GM21529 (cell line): ENCODE results near the gene JAK1.
"Not testable (repeated sequence)": the region's sequence is repeated elsewhere in the genome, so short reads cannot be mapped to it uniquely, and the experiment has no call there.

ENCODE experiments used
- ATAC-seq: cut with Tn5 transposase; IDR thresholded peaks from one replicate; pipeline ENCODE4 v1.9.1; 2021; ENCODE audit not compliant: unreplicated experiment

Gene JAK1

DNA sequence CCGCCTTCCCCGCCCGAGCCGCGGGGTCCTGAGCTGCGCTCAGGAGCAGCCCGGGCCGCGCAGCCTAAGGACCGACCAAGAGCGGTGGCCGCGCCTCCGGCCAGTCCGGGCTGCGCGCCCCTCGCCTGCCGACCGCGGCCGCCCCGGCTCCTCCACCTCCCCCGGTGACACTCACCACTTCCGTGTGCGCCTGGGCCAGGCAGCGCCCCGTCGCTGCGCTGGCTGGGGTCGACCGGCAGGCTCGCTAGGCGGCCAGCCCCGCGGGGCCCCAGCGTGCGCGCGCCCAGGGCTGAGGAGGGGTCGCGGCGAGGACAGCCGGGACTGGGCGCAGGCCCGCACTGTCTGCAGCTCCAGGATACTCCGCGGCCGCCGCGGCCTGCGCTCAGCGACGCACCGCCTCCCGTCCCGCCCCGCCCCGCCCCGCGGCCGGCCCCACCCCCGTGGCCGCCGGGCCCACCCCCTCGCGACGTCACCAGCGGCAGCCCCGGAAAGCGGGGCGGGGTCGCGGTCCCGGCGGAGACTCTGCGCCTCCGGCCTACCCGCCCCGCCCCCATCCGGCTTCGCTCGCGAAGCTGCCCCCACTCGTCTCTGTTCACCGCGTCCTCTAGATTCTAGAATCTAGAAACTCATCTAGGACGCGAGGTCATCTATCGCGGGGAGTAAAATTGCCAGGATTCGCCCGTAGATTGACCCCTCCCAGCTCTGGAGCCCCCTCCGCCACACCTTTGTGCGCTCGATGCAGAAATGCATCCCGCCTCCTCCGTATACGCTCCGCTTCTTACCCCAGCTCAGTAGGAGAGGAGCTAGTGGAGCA lies at the start of gene JAK1:
JAK1 (minus strand) TSS at position 392 of the 814 bp plus-strand sequence. CDS start 80,285 bp downstream, outside the sequence.
- peak; percentile 71 for ATAC-seq

DNA sequence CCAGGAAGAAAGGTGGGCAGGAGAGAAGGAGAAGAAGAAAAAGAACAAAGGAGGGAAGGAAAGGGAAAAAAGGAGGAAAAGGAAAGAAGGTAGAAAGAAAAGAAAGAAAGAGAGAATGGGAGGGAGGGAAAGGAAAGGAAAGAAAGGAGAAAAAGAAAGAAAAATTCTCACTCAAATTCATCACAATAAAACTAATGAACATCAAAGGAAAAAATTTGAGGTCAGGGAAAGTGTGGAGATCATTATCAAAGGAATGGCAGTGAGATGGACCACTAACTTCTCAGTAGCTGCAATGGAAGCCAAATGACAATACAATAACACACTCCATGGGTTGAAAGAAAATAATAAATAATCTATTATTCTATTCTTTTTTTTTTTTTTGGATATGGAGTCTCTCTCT lies 48.0 kb upstream of the JAK1 start:
- no peak for ATAC-seq

DNA sequence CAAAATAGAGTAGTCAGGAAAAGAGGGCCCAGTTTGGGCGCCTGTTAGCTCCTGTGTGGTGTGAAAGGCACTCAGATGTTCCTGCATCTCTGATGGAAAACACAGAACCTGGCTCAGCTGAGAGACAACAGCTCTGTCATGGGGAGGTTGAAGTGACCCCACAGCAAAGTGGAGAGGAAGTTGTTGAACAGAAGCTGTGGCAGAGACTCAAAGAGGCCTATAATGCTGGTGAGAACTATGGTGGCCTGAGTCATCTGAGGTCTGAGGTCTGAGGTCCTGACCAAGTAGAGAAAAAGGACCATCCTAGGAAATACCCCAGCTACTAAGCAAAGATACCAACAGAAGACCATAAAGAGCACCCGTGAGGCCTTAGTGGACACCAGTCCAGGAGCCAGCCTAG lies 45.6 kb upstream of the JAK1 start:
- no peak for ATAC-seq

DNA sequence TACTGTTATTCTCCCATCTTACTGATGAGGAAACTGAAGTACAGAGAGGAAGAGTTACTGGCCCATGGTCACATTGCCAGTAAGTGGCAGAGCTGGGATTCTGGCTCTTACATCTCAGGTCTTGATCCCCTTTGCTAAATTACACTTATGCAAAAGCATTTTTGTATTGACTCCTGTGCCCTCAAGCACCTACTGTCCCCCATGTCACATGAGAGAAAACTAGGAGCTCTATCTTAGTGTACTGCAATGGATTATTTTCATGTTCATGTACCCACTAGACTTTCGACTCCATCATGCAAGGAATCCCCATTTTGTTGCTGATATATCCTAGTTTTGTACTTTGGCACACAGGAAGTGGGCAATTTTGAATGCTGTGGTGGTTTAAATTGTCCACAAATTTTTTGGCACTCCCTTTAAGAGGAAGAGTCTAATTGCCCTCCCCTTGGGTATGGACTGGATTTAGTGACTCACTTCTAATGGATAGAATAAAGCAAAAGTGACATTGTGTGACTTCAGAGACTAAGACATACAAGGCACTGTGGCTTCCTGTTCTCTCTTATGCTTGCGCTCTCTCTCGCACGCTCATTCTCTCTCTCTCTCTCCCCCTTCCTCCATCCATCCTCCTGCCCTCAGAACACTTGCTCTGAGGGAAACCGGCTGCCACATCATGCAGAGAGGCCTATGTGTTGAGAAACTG lies 43.5 kb upstream of the JAK1 start:
- ATAC-seq, result no peak

DNA sequence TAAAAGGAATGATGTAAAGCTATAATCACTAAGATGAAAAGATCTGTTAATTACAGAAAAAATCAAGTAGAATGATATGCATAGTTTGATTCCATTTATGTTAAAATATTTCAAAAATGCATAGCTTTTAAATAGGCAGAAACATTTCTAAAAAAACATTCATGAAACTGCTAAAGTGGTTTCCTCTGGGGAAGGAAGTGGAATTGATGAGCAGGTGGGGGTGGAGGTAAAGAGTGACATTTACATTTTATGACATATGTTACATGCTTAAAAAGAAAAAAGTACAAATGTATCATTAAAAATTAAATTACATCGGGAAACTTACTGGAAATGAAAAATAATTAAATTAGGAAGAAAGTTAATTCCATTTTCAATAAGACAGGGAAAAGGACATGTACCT lies 42.8 kb upstream of the JAK1 start:
- ATAC-seq, result no peak

DNA sequence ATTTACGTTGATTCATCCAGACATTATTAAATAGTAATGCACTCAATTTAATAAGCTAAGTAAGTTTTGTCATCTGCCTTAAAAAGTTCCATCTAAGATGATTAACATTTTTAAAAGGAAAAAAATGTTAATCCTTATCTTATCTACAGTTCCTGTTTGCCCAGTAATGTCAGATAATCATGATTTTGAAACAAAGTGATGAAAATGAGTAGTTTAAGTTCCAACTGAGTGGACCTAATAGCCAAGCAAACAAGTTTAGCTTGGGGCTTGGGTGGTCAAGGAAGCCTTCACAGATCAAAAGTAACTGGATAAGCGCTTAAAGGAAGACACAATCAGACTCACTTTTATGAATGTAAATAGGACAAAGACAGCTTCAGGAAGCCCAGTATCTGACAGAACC lies 40.5 kb upstream of the JAK1 start:
- ATAC-seq, result no peak

DNA sequence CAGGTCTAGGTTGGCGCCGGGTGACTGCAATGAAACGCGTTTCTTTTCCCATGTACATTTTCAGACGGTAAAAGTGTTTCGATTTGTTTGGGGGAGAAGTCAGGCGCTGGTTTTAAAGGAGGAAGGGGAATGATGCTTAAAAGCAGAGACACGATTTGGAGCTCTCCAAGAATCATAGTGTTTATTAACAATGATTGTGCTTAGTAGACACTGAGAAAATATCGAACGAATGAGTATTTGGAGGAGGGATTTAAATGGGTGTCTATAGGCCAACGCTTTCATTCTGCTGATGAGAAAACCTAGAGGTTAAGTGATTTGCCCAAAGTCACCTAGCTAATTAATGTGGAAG lies 36.9 kb upstream of the JAK1 start:
- ATAC-seq, result no peak

DNA sequence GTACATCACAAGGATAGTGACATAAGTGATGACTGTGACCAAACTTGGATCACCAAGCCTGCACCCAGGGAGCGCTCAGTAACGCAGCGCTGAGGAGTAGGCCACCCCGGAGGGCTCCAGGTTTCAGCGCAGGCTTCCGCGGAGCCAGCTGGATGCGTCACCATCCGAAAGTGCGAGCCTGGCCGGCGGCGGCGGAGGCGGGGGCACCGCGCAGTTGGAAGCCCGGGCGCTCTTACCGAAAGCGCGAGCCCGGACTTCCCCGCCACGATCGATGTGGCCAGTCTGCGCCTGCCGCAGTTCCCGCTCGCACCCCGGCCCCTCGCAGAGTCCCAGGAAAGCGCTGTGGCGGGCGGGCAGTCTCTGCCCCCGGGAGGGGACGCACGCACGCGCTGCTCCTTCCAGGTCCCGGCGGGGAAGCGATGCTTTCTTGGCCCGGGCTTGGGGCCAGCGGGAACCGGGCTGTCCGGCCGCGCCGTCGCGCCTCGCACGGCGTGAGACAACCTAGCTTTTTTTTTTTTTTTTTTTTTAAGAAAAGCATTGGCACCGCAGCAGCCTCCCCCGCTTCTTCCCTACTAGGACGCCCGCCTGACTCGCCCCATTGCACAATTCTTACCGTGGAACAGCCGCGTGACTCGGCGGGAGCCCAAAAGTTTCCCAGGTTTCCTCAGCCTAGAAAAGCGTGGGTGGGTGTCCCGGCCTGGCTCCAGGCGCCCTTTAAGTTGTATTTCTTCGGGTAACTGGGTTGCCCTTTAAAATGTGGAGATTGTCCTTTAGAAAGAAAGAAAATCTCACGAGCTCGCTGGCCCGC lies 36.4 kb upstream of the JAK1 start:
- ATAC-seq, result peak; percentile 86

DNA sequence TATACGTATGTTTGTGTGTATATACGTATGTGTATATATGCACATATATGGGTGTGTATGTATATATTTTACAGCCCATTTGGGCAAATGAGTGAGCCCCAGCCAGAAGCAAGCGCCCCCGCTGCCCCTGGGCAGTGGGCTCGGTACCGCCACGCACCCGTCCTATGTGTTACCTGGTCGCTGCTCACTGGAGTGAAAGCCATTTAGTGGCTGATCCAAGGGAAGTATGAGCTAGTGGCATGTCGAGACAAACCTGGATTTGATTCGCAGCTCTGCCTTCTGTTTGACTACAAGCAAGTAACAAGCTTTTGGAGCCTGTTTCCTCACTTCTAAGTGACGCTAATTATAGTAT lies 35.8 kb upstream of the JAK1 start:
- ATAC-seq, result no peak

DNA sequence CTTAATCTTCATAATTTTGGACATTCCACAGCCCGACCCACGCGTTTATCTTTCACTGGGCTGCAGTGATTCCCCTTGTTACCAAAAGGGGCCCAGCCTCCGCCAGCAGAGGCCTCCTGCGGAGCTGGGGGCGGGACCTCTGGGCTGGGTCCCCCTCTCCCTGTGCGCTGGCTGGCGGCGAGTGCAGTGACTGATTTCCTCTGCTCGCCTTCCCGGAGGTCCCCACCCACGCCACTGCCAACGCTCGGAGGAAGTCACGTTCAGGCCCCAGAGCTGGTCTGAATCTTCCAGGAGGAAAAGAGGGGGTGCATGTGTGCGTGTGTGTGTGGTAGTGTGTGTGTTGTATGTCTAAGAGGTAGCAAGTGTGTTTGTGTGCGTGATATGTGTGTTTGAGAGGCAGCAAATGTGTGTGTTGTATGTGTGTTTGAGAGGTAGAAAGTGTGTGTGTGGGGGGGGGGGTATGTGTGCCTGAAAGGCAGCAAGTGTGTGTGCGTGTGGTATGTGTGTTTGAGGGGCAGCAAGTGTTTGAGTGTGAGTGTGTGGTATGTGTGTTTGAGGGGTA lies 35.0 kb upstream of the JAK1 start:
- ATAC-seq, result peak; percentile 49

DNA sequence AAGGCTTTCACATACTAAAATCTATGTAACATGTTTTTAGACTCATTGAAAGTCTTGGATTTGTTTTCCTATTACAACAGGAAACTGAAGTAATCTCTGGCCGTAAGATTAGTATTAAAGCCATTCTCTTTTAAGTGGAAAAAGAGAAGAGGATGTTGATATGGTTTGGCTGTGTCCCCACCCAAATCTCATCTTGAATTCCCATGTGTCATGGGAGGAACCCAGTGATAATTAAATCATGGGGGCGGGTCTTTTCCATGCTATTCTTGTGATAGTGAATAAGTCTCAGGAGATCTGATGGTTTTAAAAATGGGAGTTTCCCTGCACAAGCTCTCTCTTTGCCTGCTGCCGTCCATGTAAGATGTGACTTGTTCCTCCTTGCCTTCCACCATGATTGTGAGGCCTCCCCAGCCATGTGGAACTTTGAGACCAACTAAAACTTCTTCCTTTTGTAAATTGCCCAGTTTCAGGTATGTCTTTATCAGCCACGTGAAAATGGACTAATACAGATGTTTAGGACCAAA lies 32.1 kb upstream of the JAK1 start:
- ATAC-seq, result not testable (repeated sequence)

DNA sequence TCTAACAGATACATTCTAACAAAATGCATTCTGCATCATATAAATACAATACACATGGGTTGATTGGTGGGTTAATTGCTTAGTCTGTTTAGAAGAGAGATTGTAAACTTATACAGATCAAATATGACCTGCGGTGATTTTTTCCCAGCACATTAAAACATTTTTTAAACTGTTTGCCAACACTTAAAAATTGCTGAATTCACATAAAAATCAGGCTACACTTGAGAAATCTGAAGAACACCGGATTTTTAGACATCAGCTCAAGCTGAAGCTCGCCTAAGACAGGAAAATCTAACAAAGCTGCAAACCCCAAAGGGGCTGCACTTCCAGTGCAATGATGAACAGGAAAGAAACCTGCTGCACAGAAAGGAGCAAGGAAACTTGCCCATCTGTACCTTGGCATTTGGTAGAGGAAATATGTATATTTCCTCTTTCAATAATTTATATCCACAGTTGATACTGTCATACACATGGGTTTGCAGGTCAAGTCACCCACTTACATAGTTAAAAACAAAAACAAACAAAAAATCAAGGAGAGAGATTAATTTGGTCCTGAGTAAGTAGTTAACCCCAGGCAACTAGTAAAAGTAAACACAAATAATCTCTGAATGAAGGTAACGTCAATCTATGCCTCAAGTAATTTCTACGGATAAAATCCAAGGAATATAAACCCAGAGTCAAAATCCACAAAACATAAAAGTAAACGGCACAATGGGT lies 30.4 kb upstream of the JAK1 start:
- ATAC-seq, result no peak

DNA sequence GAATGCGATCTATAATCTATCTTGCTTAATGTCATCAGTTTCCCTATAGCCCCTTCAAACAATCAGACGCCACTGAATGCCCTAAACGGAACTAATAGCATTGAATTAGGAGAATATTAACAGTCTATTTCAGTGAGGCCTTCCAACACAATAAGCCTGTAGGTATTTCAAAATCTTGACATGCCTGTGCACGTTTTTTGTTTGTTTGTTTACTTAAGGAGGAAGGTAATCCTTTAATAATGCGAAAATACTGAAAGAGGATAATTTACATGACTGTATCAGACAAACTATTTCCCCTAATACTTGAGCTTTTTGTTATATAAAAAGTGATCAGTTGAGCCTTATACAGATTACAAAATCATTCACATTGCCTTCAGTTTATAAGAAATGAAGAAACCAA lies 29.0 kb upstream of the JAK1 start:
- ATAC-seq, result no peak

DNA sequence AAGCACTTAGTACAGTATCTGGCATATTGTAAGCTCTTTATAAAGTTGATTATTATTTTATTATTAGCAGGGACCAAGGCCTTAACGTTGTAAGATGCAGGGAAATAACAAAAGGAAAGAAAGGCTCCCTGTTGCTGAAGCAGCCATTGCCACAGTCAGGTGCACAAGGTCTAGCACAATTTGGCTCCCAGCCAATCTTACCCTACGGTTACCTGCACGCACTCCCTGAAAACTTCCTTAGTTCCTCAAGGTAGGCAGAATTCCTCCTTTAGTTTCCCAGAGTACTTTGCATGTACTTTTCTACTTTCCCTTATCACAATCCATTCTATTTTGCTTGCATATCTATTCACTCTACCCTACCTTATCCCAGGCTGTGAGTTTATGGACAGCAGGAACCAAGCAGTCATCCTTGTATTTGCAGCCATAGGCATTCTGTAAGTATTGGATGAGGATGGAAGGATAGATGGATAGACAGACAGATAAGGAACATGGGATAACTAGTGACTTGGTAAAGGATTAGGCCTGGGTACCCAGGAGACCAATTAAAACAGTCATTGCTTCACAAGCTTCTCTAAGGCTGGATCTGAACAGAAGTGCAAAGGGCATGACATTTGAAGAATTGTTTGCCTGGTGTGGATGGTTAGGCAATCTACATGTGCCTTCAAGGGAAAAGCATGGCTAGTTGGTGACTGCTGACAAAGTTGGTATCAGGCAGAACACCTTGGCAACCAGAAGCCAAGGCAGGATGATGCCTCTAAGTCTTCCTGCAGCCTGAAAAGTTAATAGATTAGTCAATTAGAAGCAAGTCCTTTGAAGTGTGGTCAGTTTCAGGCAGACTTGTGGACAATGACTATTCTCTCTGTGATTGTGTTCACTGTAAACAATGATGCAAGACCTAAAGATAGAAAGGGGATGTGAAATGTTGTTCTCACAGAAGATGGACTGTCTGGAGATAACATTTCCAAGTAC lies 20.8 kb upstream of the JAK1 start:
- peak; percentile 98 for ATAC-seq

DNA sequence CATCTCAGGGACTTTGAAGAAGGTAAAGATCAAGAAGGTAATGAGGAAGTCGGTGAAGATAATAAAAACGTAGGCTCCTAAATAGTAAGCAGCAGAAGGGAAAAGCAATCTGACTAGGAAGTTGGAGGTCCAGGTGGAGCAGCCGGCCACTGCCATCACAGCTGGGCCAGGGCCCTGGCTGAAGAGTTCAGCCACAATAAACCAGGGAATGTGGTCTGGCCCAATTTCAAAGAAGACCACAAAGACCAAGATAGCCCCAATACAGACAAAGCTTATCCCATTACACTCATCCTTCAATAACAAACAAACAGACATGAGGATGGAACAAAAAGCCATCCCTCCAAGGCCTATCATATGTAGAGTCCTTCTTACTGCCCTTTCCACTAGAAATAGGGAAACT lies 18.4 kb upstream of the JAK1 start:
- no peak for ATAC-seq

DNA sequence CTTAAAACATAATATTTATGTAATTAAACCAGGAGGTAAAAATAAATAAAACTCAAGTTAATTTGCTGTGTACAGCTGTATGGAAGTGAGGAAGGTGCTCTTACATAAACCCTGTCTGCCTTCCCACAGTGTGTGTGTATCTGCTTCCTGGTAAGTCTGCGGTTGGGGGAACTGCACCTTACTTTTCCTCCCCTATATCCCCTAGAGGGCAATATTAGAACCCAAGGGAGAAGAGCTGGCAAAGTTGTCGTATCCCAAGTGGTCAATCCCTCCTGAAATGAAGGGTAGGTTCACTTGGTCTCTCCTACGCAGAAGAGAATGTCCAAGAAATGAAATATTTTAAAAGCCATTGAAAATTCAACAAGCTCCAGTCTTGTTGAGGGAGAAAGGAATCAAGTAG lies 17.8 kb upstream of the JAK1 start:
- ATAC-seq, result no peak

DNA sequence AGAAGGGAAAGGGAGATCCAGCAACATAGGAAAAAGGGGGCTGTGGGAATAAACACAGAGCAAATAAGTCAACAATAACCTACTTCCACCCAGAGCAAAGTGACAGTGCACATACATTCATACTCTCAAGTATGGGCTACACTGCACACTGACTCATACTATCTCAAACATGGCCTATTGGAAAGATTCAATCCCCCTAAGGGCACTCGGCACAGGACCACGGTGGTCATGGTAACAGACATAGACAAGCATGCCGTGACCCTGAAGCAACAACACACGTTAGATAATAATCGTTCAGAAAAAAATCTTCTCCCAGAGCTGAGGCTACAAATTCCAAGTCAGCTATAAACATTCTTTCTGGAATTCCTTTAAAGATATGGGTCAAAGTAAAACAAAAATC lies 16.8 kb upstream of the JAK1 start:
- no peak for ATAC-seq

DNA sequence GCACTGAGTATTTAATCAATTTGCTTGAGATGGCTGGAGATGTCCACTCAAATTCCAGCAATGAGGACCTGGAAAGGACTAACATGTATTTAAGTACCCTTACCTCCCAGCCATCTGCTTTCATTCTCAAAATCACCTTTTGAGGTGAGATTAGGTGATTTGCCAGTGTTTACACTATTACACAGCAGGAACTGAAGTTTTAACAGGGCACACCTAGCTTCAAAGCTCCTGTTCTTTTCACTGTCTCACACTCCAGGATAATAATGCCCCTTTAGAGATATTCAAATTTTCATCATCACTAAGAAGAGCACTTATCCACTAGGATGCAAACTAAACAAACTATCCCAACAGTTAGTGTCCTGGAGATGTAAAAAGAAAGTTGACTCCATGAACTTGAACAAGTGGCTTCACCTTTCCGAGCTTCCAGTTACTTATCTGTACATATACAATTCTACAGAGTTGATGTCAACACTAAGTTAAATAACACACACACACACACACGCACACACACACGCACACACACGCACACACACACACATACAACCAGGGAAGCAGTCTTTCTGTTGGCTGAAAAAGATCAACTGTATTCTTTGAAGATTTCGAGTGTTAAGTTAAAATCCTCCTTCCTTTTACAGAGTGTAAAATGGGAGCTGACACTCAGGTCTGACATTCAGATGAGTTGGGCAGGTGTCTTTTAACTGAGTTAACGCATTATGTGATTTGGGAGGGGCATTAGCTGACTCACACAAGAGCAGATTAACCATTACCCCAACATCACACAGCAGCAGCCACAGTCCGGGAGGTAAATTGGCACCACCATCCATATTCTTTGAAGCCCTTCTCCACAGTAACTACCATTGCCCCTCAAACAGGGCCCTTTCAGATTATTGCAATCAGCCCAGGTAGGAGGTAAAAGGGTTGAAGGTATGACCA lies 15.5 kb upstream of the JAK1 start:
- ATAC-seq, result no peak
